Right lobe of liver (tissue), 6 donors: Measurements from ENCODE around the gene SCAF8. TPM values are rescaled to one million over a fixed set of nuclear protein-coding genes. Genes with fewer than 3 reads are reported as not detected.
A peak's percentile ranks its signal among the peaks of the same experiment; 100 is the strongest.

ENCODE experiments used
- ATAC-seq, 4 donors: fragments of 200-7000 bp; cut with Tn5 transposase; one replicate each; pipeline ENCODE4 v1.9.1; 2020; ENCODE audit warnings: mild to moderate bottlenecking in 4 of 4, moderate library complexity in 4 of 4
- DNase-seq, 3 donors: peaks; one replicate each; pipeline ENCODE4 v3.0.0-alpha.2; 2020
- H3K27ac ChIP-seq, 3 donors: fragments of 200-600 bp; one replicate each; pipeline ENCODE4 v1.8.0; 2022
- H3K27me3 ChIP-seq, 2 donors: fragments of 200-600 bp; one replicate each; pipeline ENCODE4 v1.8.0; 2022
- H3K36me3 ChIP-seq, 4 donors: fragments of 200-600 bp; sonication (generic) in 1 of 4; one replicate each; pipeline versions ENCODE4 v1.5.1 to v1.8.0; 2017 to 2022; ENCODE audit warnings: control low read depth in 1 of 4
- H3K4me1 ChIP-seq, 4 donors: fragments of 200-600 bp; sonication (generic) in 1 of 4; one replicate each; pipeline versions ENCODE4 v1.5.1 to v1.8.0; 2017 to 2022; ENCODE audit warnings: control low read depth in 1 of 4
- H3K4me3 ChIP-seq, 3 donors: fragments of 200-600 bp; one replicate each; pipeline ENCODE4 v1.8.0; 2022
- H3K9me3 ChIP-seq, 4 donors: fragments of 200-600 bp; sonication (generic) in 1 of 4; one replicate each; pipeline versions ENCODE4 v1.5.1 to v1.8.0; 2017 to 2022; ENCODE audit warnings: control low read depth in 1 of 4
- CTCF ChIP-seq, 4 donors: fragments of 200-600 bp in 3 of 4; fragments of 450-650 bp in 1 of 4; IDR thresholded peaks; one replicate each; pipeline versions ENCODE4 v1.5.1 to v1.8.0; 2016 to 2022; ENCODE audit warnings: antibody characterized with exemption in 4 of 4, mild to moderate bottlenecking in 2 of 4
- POLR2A ChIP-seq: fragments of 450-650 bp; IDR thresholded peaks from one replicate; pipeline ENCODE4 v1.6.1; 2017; ENCODE audit warnings: antibody characterized with exemption, mild to moderate bottlenecking
- WGBS: methylation state at CpG from one replicate; pipeline ENCODE4 v1.1.6; 2018; ENCODE audit warnings: low coverage, low lambda C conversion rate; ENCODE audit not compliant: insufficient coverage; ENCODE audit errors: missing lambda C conversion rate; 5-methylcytosine and 5-hydroxymethylcytosine counted together
- intact Hi-C, 2 donors: fragments of 100-400 bp; cut with DNase I; formaldehyde crosslinking; loops; one replicate each; pipeline versions ENCODE4 v1.11.2 to v1.14.1; 2022
- total RNA-seq, 6 experiments: library from RNA; depleted of rRNA in 2 of 6; stranded (reverse); fragments of >200 nt in 2 of 6; fragmentation: NEBNext Ultra II Directional in 3 of 6; extraction: Animal tissue kit (Norgen Biotek cat#: 25700) in 3 of 6; gene quantifications; one replicate each; pipeline versions ENCODE4 v1.1.0 to v1.2.4, GENCODE V29; 2016 to 2023
- donor health status: DM: no; HTN: yes; CAD: no.
- donor health status: DM: no; HTN: no; CAD: no.
- donor health status: DM: no; HTN: no; CAD: no.
- donor health status: DM: no; HTN: yes; CAD: no.
- donor health status: DM: no; HTN: yes; CAD: no.

Gene SCAF8
- total RNA-seq, 6 experiments from 2014 or later = 12.7 to 17.2 (median 14.3) TPM

- H3K27me3 ChIP-seq = no peaks in the 10 kb centered on the region
- H3K36me3 ChIP-seq = no peaks in the 10 kb centered on the region
- 94% methylated on average over 10 of the region's 13 CpGs for WGBS
- TF ChIP-seq CTCF (IDR thresholded peaks at IDR 0.05) (no peak), POLR2A (no peak)
- H3K4me3 ChIP-seq = no peak overlapping the region
- peaks cover 0 to 13% (median 0%) of the 10 kb centered on the region in 4 donors for H3K4me1 ChIP-seq
- ATAC-seq = no peak
- DNase-seq = no peak
- H3K27ac ChIP-seq = no peak overlapping the region
- intact Hi-C loops = no loop called here
- H3K9me3 ChIP-seq = no peaks in the 10 kb centered on the region
These were observed 18.0 kb downstream of the SCAF8 start for GRCh38 chr6:154751011-154751800.

GRCh38 chr6:154752022-154752421 lies 18.8 kb downstream of the SCAF8 start:
- Histone ChIP-seq H3K4me3 (no peak overlapping the region), H3K27me3 (no peaks in the 10 kb centered on the region), H3K4me1 (peaks cover 0 to 13% (median 0%) of the 10 kb centered on the region in 4 donors), H3K36me3 (no peaks in the 10 kb centered on the region), H3K9me3 (no peaks in the 10 kb centered on the region), H3K27ac (no peak overlapping the region)
- intact Hi-C loops = no loop called here
- ATAC-seq = no peak
- TF ChIP-seq POLR2A = no peak
- no peak for TF ChIP-seq CTCF (IDR thresholded peaks at IDR 0.05)
- 47% methylated on average over 1 of the region's 1 CpG for WGBS
- no peak for DNase-seq

GRCh38 chr6:154754152-154754551 lies 20.9 kb downstream of the SCAF8 start:
- H3K27ac ChIP-seq = no peak overlapping the region

GRCh38 chr6:154757352-154758050 lies 24.3 kb downstream of the SCAF8 start:
- Histone ChIP-seq H3K36me3 (no peaks in the 10 kb centered on the region), H3K4me3 (no peak overlapping the region), H3K27ac (no peak overlapping the region), H3K27me3 (no peaks in the 10 kb centered on the region), H3K4me1 (no peaks in the 10 kb centered on the region), H3K9me3 (no peaks in the 10 kb centered on the region)
- ATAC-seq (no peak), DNase-seq (no peak)
- TF ChIP-seq CTCF (IDR thresholded peaks at IDR 0.05) (no peak), POLR2A (no peak)
- 51% methylated on average over 2 of the region's 3 CpGs for WGBS
- intact Hi-C loops = no loop called here

More at GRCh38 chr6:154754152-154754551, 20.9 kb downstream of the SCAF8 start:
- no peak for DNase-seq
- Histone ChIP-seq H3K4me3 (no peak overlapping the region), H3K36me3 (no peaks in the 10 kb centered on the region), H3K4me1 (peaks cover 0 to 4% (median 0%) of the 10 kb centered on the region in 4 donors), H3K9me3 (no peaks in the 10 kb centered on the region), H3K27me3 (no peaks in the 10 kb centered on the region)
- peak in 1 of 4 donors; percentile 18 for ATAC-seq
- no peak for TF ChIP-seq CTCF (IDR thresholded peaks at IDR 0.05)
- TF ChIP-seq POLR2A = no peak
- intact Hi-C loops = no loop called here
- WGBS = 32% methylated on average over 4 of the region's 4 CpGs
